ENCODE data around the gene BLOC1S3. TPM values are rescaled to one million over a fixed set of nuclear protein-coding genes. Genes with fewer than 3 reads are reported as not detected.

BLOC1S3 gene
- total and polyA plus RNA-seq, 2 of the 13 experiments (the other 11 are each of a cell fraction or from before 2014, with no cell fraction given): 4.3 to 4.8 TPM

- peak overlapping the region; percentile 50 for H3K27ac ChIP-seq (ENCODE audit: extremely low read length, insufficient read depth, low read length)
- WGBS (ENCODE audit: low lambda C conversion rate): 5% methylated on average over 13 of the region's 19 CpGs
- H3K4me3 ChIP-seq (replicated peaks in 1 of 3; ENCODE audit: insufficient read depth in 1 of 3, low read depth in 2 of 3, low read length in 3 of 3): peak overlapping the region in 2 of 3 experiments; percentile 43 to 60; a peak in 5 of 6 replicates
- peak; percentile 93 for FAIRE-seq
- no peaks in the 10 kb centered on the region for H3K79me2 ChIP-seq (ENCODE audit: insufficient read depth, low read length)
- in situ Hi-C loops (cut with HindIII; ENCODE audit: extremely low pct_ligation_motif_present, low pct_unique_long_range_greater_than_20kb) (no loop called here), intact Hi-C loops (cut with micrococcal nuclease; ENCODE audit: unreplicated experiment) (no loop called here)
- peak; percentile 97 for DNase-seq (ENCODE audit: low spot score)
- ChIA-PET CTCF (ENCODE audit: low intra/inter-chr PET ratio, low total read pairs) (no interaction called here), POLR2A (interaction anchor here (0.6 to 2.6 kb wide), 7 partner anchors 14 to 218 kb away, joined by 3 to 23 read pairs (median 3); partner anchors contain the start of genes BLOC1S3 and TRAPPC6A)
- H4K20me1 ChIP-seq (ENCODE audit: insufficient read depth, low read length): no peaks in the 10 kb centered on the region
- H3K9ac ChIP-seq (ENCODE audit: insufficient read depth, low read depth, low read length): peak overlapping the region; percentile 22; the same call in 1 of the 2 replicates
- H3K36me3 ChIP-seq (replicated peaks in 1 of 2; ENCODE audit: control insufficient read depth in 1 of 2, insufficient read depth in 2 of 2, low read length in 2 of 2): no peaks in the 10 kb centered on the region
- H3K4me1 ChIP-seq (ENCODE audit: insufficient read depth, low read length): peaks cover 72% of the 10 kb centered on the region
- peak; percentile 82 for ATAC-seq
- no peaks in the 10 kb centered on the region for H3K9me3 ChIP-seq (ENCODE audit: low read length)
- H2AFZ ChIP-seq (ENCODE audit: low read length): no peak overlapping the region
- peak overlapping the region; percentile 75 for H3K4me2 ChIP-seq (ENCODE audit: low read depth, low read length)
- H3K27me3 ChIP-seq (ENCODE audit: control insufficient read depth in 1 of 2, insufficient read depth in 2 of 2, low read length in 2 of 2): peaks cover 0 to 33% of the 10 kb centered on the region in 2 experiments; a peak in 3 of 5 replicates
- no TSS peak for BruUV-seq (replicated peaks)
- TF ChIP-seq ZSCAN12 (CRISPR knock-in tag; IDR thresholded peaks at IDR 0.05): no peak
- TF ChIP-seq HNF4G (IDR thresholded peaks at IDR 0.05; ENCODE audit: borderline replicate concordance, low read depth, low read length): peak; percentile 68
- peak; percentile 62; the same call in 1 of the 2 replicates for TF ChIP-seq HNF4G (CRISPR knock-in tag; IDR thresholded peaks at IDR 0.05; ENCODE audit: borderline replicate concordance, low read depth)
- no peak for TF ChIP-seq RBM39 (IDR thresholded peaks at IDR 0.05; ENCODE audit: low read depth, low read length, poor library complexity, severe bottlenecking)
- TF ChIP-seq ZNF280D (CRISPR knock-in tag; IDR thresholded peaks at IDR 0.05): no peak
- no peak for TF ChIP-seq ZNF776 (CRISPR knock-in tag; IDR thresholded peaks at IDR 0.05)
- TF ChIP-seq ZNF530 (CRISPR knock-in tag; IDR thresholded peaks at IDR 0.05; ENCODE audit: low read depth): no peak
- TF ChIP-seq, protein P1, sequence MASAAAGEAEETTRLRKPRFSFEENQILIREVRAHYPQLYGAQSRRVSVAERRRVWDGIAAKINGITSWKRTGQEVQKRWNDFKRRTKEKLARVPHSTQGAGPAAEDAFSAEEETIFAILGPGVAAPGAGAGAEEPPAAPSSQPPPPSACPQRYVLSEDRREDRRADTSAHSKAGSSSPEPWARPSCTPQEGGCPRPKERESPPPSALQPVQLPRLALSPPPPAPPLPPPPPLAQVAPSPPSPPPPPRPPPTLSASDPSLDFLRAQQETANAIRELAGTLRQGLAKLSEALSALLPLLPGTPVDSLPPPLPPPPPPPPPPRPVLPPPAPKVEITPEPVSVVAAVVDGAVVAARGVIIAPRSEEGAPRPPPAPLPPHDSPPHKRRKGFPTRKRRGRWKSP (CRISPR knock-in tag; IDR thresholded peaks at IDR 0.05): no peak
- peak; percentile 87 for TF ChIP-seq ATF1 (CRISPR knock-in tag; IDR thresholded peaks at IDR 0.05)
- TF ChIP-seq ZBTB7A (CRISPR knock-in tag; IDR thresholded peaks at IDR 0.05): peak; percentile 22; the same call in 1 of the 2 replicates
- no peak for TF ChIP-seq PAF1 (CRISPR knock-in tag; IDR thresholded peaks at IDR 0.05)
- TF ChIP-seq KAT8 (CRISPR knock-in tag; IDR thresholded peaks at IDR 0.05): no peak
- no peak for TF ChIP-seq RFX1 (IDR thresholded peaks at IDR 0.05)
- TF ChIP-seq, protein P2, sequence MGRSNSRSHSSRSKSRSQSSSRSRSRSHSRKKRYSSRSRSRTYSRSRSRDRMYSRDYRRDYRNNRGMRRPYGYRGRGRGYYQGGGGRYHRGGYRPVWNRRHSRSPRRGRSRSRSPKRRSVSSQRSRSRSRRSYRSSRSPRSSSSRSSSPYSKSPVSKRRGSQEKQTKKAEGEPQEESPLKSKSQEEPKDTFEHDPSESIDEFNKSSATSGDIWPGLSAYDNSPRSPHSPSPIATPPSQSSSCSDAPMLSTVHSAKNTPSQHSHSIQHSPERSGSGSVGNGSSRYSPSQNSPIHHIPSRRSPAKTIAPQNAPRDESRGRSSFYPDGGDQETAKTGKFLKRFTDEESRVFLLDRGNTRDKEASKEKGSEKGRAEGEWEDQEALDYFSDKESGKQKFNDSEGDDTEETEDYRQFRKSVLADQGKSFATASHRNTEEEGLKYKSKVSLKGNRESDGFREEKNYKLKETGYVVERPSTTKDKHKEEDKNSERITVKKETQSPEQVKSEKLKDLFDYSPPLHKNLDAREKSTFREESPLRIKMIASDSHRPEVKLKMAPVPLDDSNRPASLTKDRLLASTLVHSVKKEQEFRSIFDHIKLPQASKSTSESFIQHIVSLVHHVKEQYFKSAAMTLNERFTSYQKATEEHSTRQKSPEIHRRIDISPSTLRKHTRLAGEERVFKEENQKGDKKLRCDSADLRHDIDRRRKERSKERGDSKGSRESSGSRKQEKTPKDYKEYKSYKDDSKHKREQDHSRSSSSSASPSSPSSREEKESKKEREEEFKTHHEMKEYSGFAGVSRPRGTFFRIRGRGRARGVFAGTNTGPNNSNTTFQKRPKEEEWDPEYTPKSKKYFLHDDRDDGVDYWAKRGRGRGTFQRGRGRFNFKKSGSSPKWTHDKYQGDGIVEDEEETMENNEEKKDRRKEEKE (IDR thresholded peaks at IDR 0.05): no peak
- TF ChIP-seq, protein P3, sequence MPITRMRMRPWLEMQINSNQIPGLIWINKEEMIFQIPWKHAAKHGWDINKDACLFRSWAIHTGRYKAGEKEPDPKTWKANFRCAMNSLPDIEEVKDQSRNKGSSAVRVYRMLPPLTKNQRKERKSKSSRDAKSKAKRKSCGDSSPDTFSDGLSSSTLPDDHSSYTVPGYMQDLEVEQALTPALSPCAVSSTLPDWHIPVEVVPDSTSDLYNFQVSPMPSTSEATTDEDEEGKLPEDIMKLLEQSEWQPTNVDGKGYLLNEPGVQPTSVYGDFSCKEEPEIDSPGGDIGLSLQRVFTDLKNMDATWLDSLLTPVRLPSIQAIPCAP (CRISPR knock-in tag; IDR thresholded peaks at IDR 0.05; ENCODE audit: low read depth): no peak
- TF ChIP-seq TRIM24 (CRISPR knock-in tag; IDR thresholded peaks at IDR 0.05): no peak
These were observed 24.3 kb upstream of the BLOC1S3 start for GRCh38 chr19:45154064-45154827.

Data from HepG2 (cell line).